ENCODE results near the gene ARHGAP32.

- TF ChIP-seq CTCF (IDR thresholded peaks at IDR 0.05) (no peak), ZFX (IDR thresholded peaks at IDR 0.05; ENCODE audit: borderline replicate concordance) (no peak)
These were observed 271.5 kb downstream of the ARHGAP32 start for GRCh38 chr11:128920666-128921065.

All from 22Rv1 (cell line).